PFSK-1 (cell line): ENCODE data around the gene NHLRC2.

ENCODE experiments used
- POLR2AphosphoS5 ChIP-seq: IDR thresholded peaks from 2 replicates; pipeline ENCODE4 v1.6.1; 2012; ENCODE audit warnings: low read depth, mild to moderate bottlenecking, control low read depth, low read length, moderate library complexity
- SIN3A ChIP-seq: IDR thresholded peaks from 2 replicates; pipeline ENCODE4 v1.6.1; 2012; ENCODE audit warnings: mild to moderate bottlenecking, low read length, moderate library complexity, borderline replicate concordance; ENCODE audit not compliant: insufficient read depth
- TAF1 ChIP-seq: IDR thresholded peaks from 2 replicates; pipeline ENCODE4 v1.6.1; 2012; ENCODE audit warnings: low read length, control low read depth, borderline replicate concordance; ENCODE audit not compliant: insufficient read depth

DNA sequence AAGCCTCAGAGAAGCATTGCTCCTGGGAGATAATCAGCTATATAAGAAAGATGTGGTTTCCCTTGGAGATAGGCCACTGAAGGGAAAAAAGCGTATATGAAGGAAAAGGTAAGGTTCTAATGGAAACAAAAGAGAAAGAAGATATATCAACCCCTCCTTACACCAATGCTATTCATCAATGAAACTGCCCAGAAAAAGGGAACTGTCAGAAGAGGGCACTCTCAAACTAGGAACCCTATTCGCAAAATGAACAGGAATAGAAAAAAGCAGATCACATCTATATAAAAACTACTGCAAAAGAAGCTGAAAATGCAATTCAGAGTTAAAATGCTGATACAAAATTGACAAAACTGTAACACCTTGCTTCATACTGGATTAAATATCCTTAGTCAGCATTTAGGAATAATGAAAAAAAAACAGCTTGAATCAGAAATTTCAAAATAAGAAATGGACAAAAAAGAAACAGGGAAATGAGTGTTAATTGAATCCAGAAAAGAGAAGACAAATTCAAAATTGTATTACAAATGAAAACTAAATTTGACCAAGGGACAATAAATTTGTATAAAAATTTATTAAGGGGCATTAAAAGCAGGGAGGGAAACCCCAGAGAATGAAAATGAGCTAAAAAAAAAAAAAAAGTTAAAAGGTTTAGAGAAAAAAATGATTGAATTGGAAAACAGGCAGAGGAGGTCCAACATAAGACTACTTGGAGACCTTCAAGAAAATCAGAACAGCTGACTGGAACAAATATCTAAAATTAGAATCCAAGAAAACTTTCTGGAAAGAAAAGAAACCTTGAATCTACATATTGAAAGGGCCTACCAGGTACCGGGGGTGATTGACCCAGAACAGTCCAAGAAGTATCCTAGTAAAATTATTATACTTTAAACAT is 17.9 kb downstream of the NHLRC2 start:
- TF ChIP-seq TAF1 (no peak), POLR2AphosphoS5 (no peak), SIN3A (no peak)
